Muscle of leg (tissue), 11 donors: ENCODE data around the gene MPDZ. TPM values are rescaled to one million over a fixed set of nuclear protein-coding genes. Genes with fewer than 3 reads are reported as not detected.

Experiments
- DNase-seq: peaks from one replicate; pipeline ENCODE4 v3.0.0; 2013
- H3K27ac ChIP-seq: one replicate; pipeline ENCODE4 v1.5.1; 2013; ENCODE audit warnings: mild to moderate bottlenecking, low read length, control low read depth
- H3K27me3 ChIP-seq: one replicate; pipeline ENCODE4 v1.6.1; 2013; ENCODE audit warnings: low read length; ENCODE audit not compliant: control insufficient read depth, insufficient read depth
- H3K36me3 ChIP-seq: one replicate; pipeline ENCODE4 v1.6.1; 2013; ENCODE audit warnings: low read length; ENCODE audit not compliant: control insufficient read depth, insufficient read depth
- H3K4me1 ChIP-seq: one replicate; pipeline ENCODE4 v1.6.1; 2013; ENCODE audit warnings: low read length; ENCODE audit not compliant: control insufficient read depth, insufficient read depth
- H3K4me3 ChIP-seq: one replicate; pipeline ENCODE4 v1.5.1; 2013; ENCODE audit warnings: low read length, control low read depth
- H3K9me3 ChIP-seq: replicated peaks from 2 replicates; pipeline ENCODE4 v1.6.1; 2013; ENCODE audit warnings: low read depth, low read length; ENCODE audit not compliant: control insufficient read depth
- WGBS: methylation state at CpG from one replicate; pipeline ENCODE4 v1.1.5; 2013; ENCODE audit warnings: missing lambda C conversion rate; ENCODE audit not compliant: insufficient coverage; 5-methylcytosine and 5-hydroxymethylcytosine counted together
- polyA plus RNA-seq, 8 donors: library from polyadenylated mRNA; unstranded; fragments of 120-200 nt; gene quantifications; one replicate each; pipeline versions ENCODE4 v1.2.1 to v1.2.3, GENCODE V29; 2013; ENCODE audit warnings: inconsistent platforms in 1 of 8, low replicate concordance in 1 of 8; ENCODE audit not compliant: insufficient read length in 8 of 8, insufficient read depth in 1 of 8
- total RNA-seq: library from RNA; stranded (reverse); fragments of 120-200 nt; gene quantifications from one replicate; pipeline ENCODE4 v1.2.4, GENCODE V29; 2013

MPDZ gene
- total and polyA plus RNA-seq, 9 donors, result 28.7 to 45.7 (median 36.7) TPM

DNA sequence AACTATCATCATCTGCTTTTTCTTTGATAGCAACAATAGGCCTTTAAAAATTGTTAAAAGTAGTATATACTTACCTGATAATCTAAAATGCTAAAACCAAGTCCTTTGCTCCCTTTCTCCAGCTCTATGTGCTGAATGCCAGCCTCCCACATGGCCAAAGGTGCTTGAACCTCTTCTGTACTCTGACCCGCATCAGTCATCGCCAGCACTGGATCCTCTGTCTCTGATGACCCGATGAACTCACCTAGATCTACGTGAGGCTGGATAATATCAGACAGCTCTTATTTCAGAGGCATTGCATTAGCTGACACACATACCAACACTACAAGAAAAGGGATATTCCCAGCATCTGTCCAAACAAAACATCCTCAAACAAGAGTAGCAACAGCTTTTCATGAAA lies 89.5 kb downstream of the MPDZ start:
- Histone ChIP-seq H3K4me3 (no peak overlapping the region), H3K4me1 (no peaks in the 10 kb centered on the region), H3K36me3 (peaks cover 28% of the 10 kb centered on the region), H3K27me3 (no peaks in the 10 kb centered on the region), H3K9me3 (no peaks in the 10 kb centered on the region), H3K27ac (no peak overlapping the region)
- 91% methylated on average over 4 of the region's 4 CpGs for WGBS
- DNase-seq, result no peak

DNA sequence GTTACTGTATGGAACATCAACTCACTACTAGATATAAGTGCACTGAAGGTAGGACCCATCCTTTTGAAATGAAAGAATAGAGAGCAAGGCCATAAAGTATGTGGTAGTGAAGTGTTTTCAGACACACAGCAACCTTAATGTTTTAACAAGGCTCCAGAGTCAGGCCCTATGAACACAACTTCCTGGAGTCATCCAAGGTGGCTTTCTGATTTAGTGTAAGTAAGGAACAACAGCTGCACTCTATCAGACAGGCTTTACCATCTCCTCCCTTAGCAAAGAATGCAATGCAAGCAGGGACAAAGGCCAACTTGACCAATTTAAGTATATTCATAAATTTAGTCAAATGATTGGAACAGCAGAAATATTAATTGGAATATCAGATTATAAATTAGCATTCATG lies 90.1 kb downstream of the MPDZ start:
- Histone ChIP-seq H3K4me1 (no peaks in the 10 kb centered on the region), H3K36me3 (peaks cover 24% of the 10 kb centered on the region), H3K4me3 (no peak overlapping the region), H3K27me3 (no peaks in the 10 kb centered on the region), H3K27ac (no peak overlapping the region), H3K9me3 (no peaks in the 10 kb centered on the region)
- no peak for DNase-seq

DNA sequence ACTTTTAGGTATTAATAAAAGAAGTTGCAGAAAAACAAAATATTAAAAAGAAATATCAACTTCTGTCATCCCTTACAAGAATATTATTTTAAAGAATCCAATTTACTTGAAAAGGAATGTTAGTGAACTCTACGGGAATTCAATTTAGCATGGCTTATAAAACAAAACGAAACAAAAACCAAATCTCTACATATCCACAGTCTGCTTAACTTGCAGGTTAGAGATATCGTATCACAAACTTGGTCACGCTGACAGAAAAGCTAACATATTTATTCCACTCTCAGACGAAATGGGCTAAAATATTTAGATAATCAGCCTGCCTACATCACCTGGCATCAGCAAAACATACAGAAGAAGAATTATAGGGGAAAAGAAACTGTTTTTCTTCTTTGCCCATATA lies 92.7 kb downstream of the MPDZ start:
- DNase-seq, result no peak
- H3K4me1 ChIP-seq, result no peaks in the 10 kb centered on the region
- H3K4me3 ChIP-seq, result no peak overlapping the region
- WGBS, result no CpG with 5 or more reads among the region's 5 CpGs
- H3K27ac ChIP-seq, result no peak overlapping the region
- no peaks in the 10 kb centered on the region for H3K27me3 ChIP-seq
- no peaks in the 10 kb centered on the region for H3K9me3 ChIP-seq
- peaks cover 20% of the 10 kb centered on the region for H3K36me3 ChIP-seq

GRCh38 chr9:13186091-13186490 lies 93.4 kb downstream of the MPDZ start:
- no peak for DNase-seq
- no peak overlapping the region for H3K4me3 ChIP-seq
- WGBS, result no CpG with 5 or more reads among the region's 1 CpG
- H3K9me3 ChIP-seq, result no peaks in the 10 kb centered on the region
- H3K4me1 ChIP-seq, result no peaks in the 10 kb centered on the region
- no peaks in the 10 kb centered on the region for H3K27me3 ChIP-seq
- no peak overlapping the region for H3K27ac ChIP-seq
- H3K36me3 ChIP-seq, result peaks cover 22% of the 10 kb centered on the region

DNA sequence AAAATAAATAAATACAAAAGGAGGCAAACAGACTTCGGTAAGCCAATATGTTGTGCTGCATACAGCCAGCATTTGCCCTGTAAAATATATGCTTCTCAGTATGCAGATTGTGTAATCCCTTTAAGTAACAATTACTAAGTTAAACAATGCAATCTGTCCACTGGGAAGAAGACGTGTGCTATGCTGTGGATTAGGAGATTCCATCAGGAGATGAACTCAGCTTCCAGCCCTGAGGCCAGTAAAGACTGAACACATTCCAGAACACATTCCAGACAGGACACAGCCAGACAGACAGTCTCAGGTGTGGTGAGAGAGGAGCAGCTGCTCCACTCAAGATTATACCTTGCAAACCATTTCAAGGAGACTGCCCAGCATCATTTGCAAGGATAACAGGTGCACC lies 97.8 kb downstream of the MPDZ start:
- WGBS, result no CpG with 5 or more reads among the region's 2 CpGs

DNA sequence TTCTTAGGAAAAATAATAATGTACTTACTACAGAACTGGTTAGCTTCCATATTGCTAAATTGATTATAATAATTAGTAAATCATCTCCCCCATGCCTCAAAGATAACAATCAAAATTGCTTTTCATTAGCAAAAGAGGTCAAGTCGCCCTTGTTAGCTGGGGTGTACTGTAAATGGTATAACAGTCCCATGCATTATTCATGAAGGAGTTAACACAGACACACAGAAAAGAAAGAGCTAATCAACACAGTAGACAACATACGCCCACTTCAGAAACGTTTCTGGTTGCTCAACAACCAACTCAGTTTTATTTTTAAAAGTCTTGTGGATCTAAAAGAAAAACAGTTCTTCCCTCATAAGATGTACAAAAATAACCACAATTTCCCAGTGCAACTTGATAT lies 100.2 kb downstream of the MPDZ start:
- no CpG with 5 or more reads among the region's 3 CpGs for WGBS
- H3K27me3 ChIP-seq, result no peaks in the 10 kb centered on the region
- no peak overlapping the region for H3K27ac ChIP-seq
- peaks cover 10% of the 10 kb centered on the region for H3K36me3 ChIP-seq
- no peaks in the 10 kb centered on the region for H3K4me1 ChIP-seq
- H3K4me3 ChIP-seq, result no peak overlapping the region
- no peaks in the 10 kb centered on the region for H3K9me3 ChIP-seq
- no peak for DNase-seq

More for the DNA sequence above, 97.8 kb downstream of the MPDZ start:
- peak; percentile 17 for DNase-seq
- no peak overlapping the region for H3K27ac ChIP-seq
- peaks cover 9% of the 10 kb centered on the region for H3K36me3 ChIP-seq
- H3K27me3 ChIP-seq, result no peaks in the 10 kb centered on the region
- no peaks in the 10 kb centered on the region for H3K9me3 ChIP-seq
- H3K4me1 ChIP-seq, result no peaks in the 10 kb centered on the region
- H3K4me3 ChIP-seq, result no peak overlapping the region

DNA sequence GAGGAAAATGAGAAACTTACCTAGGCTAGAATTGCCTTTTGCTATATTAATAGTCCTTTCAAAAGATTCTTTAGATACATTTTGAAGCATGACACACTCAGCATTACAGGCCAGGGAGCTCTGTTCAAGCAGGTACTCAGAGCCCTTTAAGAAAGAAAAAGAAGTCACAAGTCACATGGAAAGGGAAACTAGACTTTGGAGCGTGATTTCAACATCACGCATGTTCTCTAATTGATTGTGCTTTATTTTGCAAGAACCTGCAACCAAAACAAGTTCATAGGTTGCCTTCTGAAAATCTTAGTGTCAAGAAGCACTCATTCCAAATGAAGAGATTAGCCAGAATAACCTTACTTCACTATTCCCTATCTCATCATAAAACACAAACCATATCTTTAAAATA lies 103.8 kb downstream of the MPDZ start:
- DNase-seq, result no peak
- WGBS, result 100% methylated on average over 2 of the region's 2 CpGs

GRCh38 chr9:13174906-13175639 lies 104.4 kb downstream of the MPDZ start:
- Histone ChIP-seq H3K27me3 (no peaks in the 10 kb centered on the region), H3K9me3 (no peaks in the 10 kb centered on the region), H3K4me1 (no peaks in the 10 kb centered on the region), H3K36me3 (peaks cover 3% of the 10 kb centered on the region), H3K4me3 (no peak overlapping the region), H3K27ac (no peak overlapping the region)
- WGBS, result no CpG with 5 or more reads among the region's 2 CpGs
- no peak for DNase-seq

More for the DNA sequence above, 103.8 kb downstream of the MPDZ start:
- no peak overlapping the region for H3K4me3 ChIP-seq
- H3K9me3 ChIP-seq, result no peaks in the 10 kb centered on the region
- H3K36me3 ChIP-seq, result peaks cover 3% of the 10 kb centered on the region
- H3K4me1 ChIP-seq, result no peaks in the 10 kb centered on the region
- H3K27me3 ChIP-seq, result no peaks in the 10 kb centered on the region
- H3K27ac ChIP-seq, result no peak overlapping the region

DNA sequence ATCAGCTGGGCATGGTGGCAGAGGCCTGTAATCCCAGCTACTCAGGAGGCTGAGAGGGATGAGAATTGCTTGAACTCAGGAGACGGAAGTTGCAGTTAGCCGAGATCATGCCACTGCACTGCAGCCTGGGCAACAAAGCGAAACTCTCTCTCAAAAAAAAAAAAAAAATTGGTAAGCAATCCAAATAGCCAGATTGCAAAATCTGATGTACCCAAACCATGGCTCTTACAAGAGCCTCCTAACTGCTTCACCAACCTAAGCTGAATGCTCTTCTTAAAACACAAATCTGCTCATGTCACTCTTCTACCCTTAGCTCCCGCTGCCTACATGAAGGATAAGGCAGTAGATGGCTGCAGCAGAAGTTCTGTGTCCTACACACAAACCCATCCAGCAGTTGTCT lies 105.9 kb downstream of the MPDZ start:
- H3K36me3 ChIP-seq, result peaks cover 3% of the 10 kb centered on the region
- H3K4me3 ChIP-seq, result no peak overlapping the region
- no peaks in the 10 kb centered on the region for H3K27me3 ChIP-seq
- no peak for DNase-seq
- no peak overlapping the region for H3K27ac ChIP-seq
- no peaks in the 10 kb centered on the region for H3K4me1 ChIP-seq
- H3K9me3 ChIP-seq, result no peaks in the 10 kb centered on the region
- WGBS, result 94% methylated on average over 3 of the region's 4 CpGs

DNA sequence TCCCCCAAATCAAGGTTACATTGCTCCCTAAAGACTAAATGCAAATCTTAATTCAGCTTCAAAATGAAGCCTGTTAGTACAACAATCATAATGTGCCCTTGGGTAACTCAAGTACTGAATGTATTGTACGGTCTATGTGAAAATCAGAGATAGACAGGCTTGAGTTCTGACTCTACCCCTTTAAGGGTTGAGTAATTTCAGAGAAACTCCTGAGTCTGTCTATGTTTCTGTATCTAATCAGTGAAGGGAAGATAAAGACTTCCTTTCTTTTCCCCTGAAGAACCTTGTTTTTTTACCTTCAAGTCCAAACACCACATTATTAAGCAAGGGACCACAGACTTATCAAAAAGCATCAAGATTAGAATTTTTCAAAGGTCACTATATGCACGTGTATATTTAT lies 108.2 kb downstream of the MPDZ start:
- no CpG with 5 or more reads among the region's 2 CpGs for WGBS
- Histone ChIP-seq H3K27ac (no peak overlapping the region), H3K27me3 (no peaks in the 10 kb centered on the region), H3K9me3 (no peaks in the 10 kb centered on the region), H3K4me3 (no peak overlapping the region), H3K36me3 (peaks cover 8% of the 10 kb centered on the region), H3K4me1 (no peaks in the 10 kb centered on the region)
- DNase-seq, result no peak

- no peak overlapping the region for H3K27ac ChIP-seq
- no peaks in the 10 kb centered on the region for H3K27me3 ChIP-seq
- peaks cover 5% of the 10 kb centered on the region for H3K36me3 ChIP-seq
- DNase-seq, result no peak
- no peaks in the 10 kb centered on the region for H3K4me1 ChIP-seq
- no peaks in the 10 kb centered on the region for H3K9me3 ChIP-seq
- H3K4me3 ChIP-seq, result no peak overlapping the region
- no CpG with 5 or more reads among the region's 2 CpGs for WGBS
Observed at GRCh38 chr9:13166996-13167395, 112.5 kb downstream of the MPDZ start.
